GM12878 (cell line): ENCODE measurements around the gene OR6K3. TPM values are rescaled to one million over a fixed set of nuclear protein-coding genes. Genes with fewer than 3 reads are reported as not detected.

Experiments used
- ATAC-seq: fragments of 200-7000 bp; cut with Tn5 transposase; 3 replicates; pipeline ENCODE4 v1.9.1; 2020; ENCODE audit warnings: mild to moderate bottlenecking, moderate library complexity
- BruUV-seq: library from RNA; stranded (reverse); fragments of 400-500 nt; replicated peaks from 2 replicates; lab custom pipeline; 2021; lab: Mats Ljungman, UMichigan
- CTCF ChIA-PET: fragments of 300-600 bp; sonication (Branson Sonifier 250); formaldehyde crosslinking; extraction: SDS; loops from one replicate; lab custom pipeline; 2021; ENCODE audit warnings: inconsistent platforms; lab: Yijun Ruan, JAX
- POLR2A ChIA-PET: fragments of 350-600 bp; formaldehyde crosslinking; extraction: SDS; loops from one replicate; lab custom pipeline; 2021; ENCODE audit warnings: inconsistent platforms; lab: Charles Lee
- RAD21 ChIA-PET: fragments of 300-600 bp; sonication (Branson Sonifier 250); formaldehyde crosslinking; loops from one replicate; lab custom pipeline; 2023; ENCODE audit warnings: antibody characterized with exemption; ENCODE audit not compliant: unreplicated experiment; lab: Charles Lee
- SMC1A ChIA-PET: fragments of 300-600 bp; sonication (Branson Sonifier 250); formaldehyde crosslinking; loops from one replicate; lab custom pipeline; 2023; ENCODE audit not compliant: unreplicated experiment, uncharacterized antibody; lab: Charles Lee
- DNase-seq: peaks from one replicate; pipeline ENCODE4 v3.0.0-alpha.2; 2011; ENCODE audit warnings: low read depth, low spot score
- FAIRE-seq: peaks from 3 replicates; lab custom pipeline; 2011; peaks lifted over from hg19 to GRCh38; lab: Jason Lieb, UNC
- H2AFZ ChIP-seq: 2 replicates; pipeline ENCODE4 v1.6.0; 2011; ENCODE audit warnings: low read depth, low read length, control low read depth; ENCODE audit not compliant: control insufficient read depth
- H3K27ac ChIP-seq: 2 replicates; pipeline ENCODE4 v1.5.1; 2011; ENCODE audit warnings: control low read depth; ENCODE audit not compliant: control insufficient read depth, insufficient read depth
- H3K27me3 ChIP-seq, 2 experiments: replicated peaks in 1 of 2; 2 replicates each; pipeline versions ENCODE4 v1.6.0 to v1.6.1; 2011; ENCODE audit warnings: low read length in 1 of 2; ENCODE audit not compliant: control insufficient read depth in 2 of 2, insufficient read depth in 2 of 2
- H3K36me3 ChIP-seq, 2 experiments: 2 replicates each; pipeline ENCODE4 v1.5.1; 2011; ENCODE audit warnings: low read length in 1 of 2; ENCODE audit not compliant: control insufficient read depth in 2 of 2, insufficient read depth in 2 of 2
- H3K4me1 ChIP-seq: 2 replicates; pipeline ENCODE4 v1.6.1; 2011; ENCODE audit warnings: mild to moderate bottlenecking, low read length, moderate library complexity, mixed read lengths; ENCODE audit not compliant: control insufficient read depth, insufficient read depth
- H3K4me2 ChIP-seq: 2 replicates; pipeline ENCODE4 v1.6.0; 2011; ENCODE audit warnings: control low read depth; ENCODE audit not compliant: control insufficient read depth, insufficient read depth
- H3K4me3 ChIP-seq: fragments of 200-600 bp; sonication (generic); 2 replicates; pipeline ENCODE4 v1.5.1; 2016
- H3K79me2 ChIP-seq: 2 replicates; pipeline ENCODE4 v1.6.0; 2011; ENCODE audit warnings: low read length; ENCODE audit not compliant: control insufficient read depth, insufficient read depth
- H3K9ac ChIP-seq: 2 replicates; pipeline ENCODE4 v1.8.0; 2011; ENCODE audit warnings: low read length, control low read depth, mixed read lengths; ENCODE audit not compliant: control insufficient read depth, insufficient read depth
- H3K9me3 ChIP-seq: replicated peaks from 3 replicates; pipeline ENCODE4 v1.5.1; 2011; ENCODE audit warnings: mild to moderate bottlenecking, low read length; ENCODE audit not compliant: control insufficient read depth, insufficient read depth
- H4K20me1 ChIP-seq: 2 replicates; pipeline ENCODE4 v1.6.0; 2011; ENCODE audit not compliant: control insufficient read depth, insufficient read depth
- CBFB ChIP-seq: IDR thresholded peaks from 2 replicates; pipeline ENCODE4 v1.6.1; 2016; ENCODE audit warnings: antibody characterized with exemption, low read depth
- ESRRA ChIP-seq: IDR thresholded peaks from 2 replicates; pipeline ENCODE4 v1.6.1; 2012; ENCODE audit warnings: mild to moderate bottlenecking, low read length, improper control_type of control experiment
- HSF1 ChIP-seq: fragments of 150-350 bp; IDR thresholded peaks from 2 replicates; pipeline ENCODE4 v1.6.1; 2014; ENCODE audit warnings: mild to moderate bottlenecking, low read depth, low read length
- KDM1A ChIP-seq: fragments of 200-600 bp; sonication (generic); IDR thresholded peaks from 2 replicates; pipeline ENCODE4 v1.6.1; 2016; ENCODE audit warnings: borderline replicate concordance
- LARP7 ChIP-seq: fragments of 450-650 bp; IDR thresholded peaks from 2 replicates; pipeline ENCODE4 v1.6.1; 2017; ENCODE audit warnings: mild to moderate bottlenecking
- MEF2B ChIP-seq: fragments of 450-650 bp; IDR thresholded peaks from 2 replicates; pipeline ENCODE4 v1.6.1; 2018; ENCODE audit warnings: mild to moderate bottlenecking, moderate library complexity; ENCODE audit not compliant: partially characterized antibody, poor library complexity, severe bottlenecking
- MLLT1 ChIP-seq: fragments of 450-650 bp; IDR thresholded peaks from 2 replicates; pipeline ENCODE4 v1.6.1; 2016; ENCODE audit warnings: mild to moderate bottlenecking
- MTA3 ChIP-seq: IDR thresholded peaks from 2 replicates; pipeline ENCODE4 v1.6.1; 2012; ENCODE audit warnings: low read length, inconsistent platforms, borderline replicate concordance
- MXI1 ChIP-seq: fragments of 150-350 bp; IDR thresholded peaks from 2 replicates; pipeline ENCODE4 v1.6.1; 2011; ENCODE audit warnings: low read depth, mild to moderate bottlenecking, inconsistent platforms, low read length, improper control_type of control experiment
- MYC ChIP-seq: IDR thresholded peaks from 2 replicates; pipeline ENCODE4 v1.6.1; 2011; ENCODE audit warnings: mild to moderate bottlenecking, low read length, moderate library complexity, inconsistent platforms; ENCODE audit not compliant: insufficient read depth, insufficient replicate concordance, insufficient read length, severe bottlenecking
- RBBP5 ChIP-seq: fragments of 200-600 bp; sonication (generic); conservative IDR thresholded peaks from 2 replicates; pipeline ENCODE4 v1.6.1; 2016
- SRF ChIP-seq, 2 experiments: IDR thresholded peaks; 2 replicates each; pipeline ENCODE4 v1.6.1; 2011; ENCODE audit warnings: low read depth in 2 of 2, low read length in 2 of 2, mild to moderate bottlenecking in 1 of 2, moderate library complexity in 1 of 2
- USF1 ChIP-seq: IDR thresholded peaks from 2 replicates; pipeline ENCODE4 v1.6.1; 2011; ENCODE audit warnings: borderline replicate concordance, low read depth, mild to moderate bottlenecking, moderate library complexity, mixed read lengths, low read length; ENCODE audit not compliant: insufficient read depth; ENCODE audit errors: extremely low read length
- YBX1 ChIP-seq: fragments of 450-650 bp; IDR thresholded peaks from 2 replicates; pipeline ENCODE4 v1.6.1; 2016; ENCODE audit warnings: antibody characterized with exemption
- ZBTB4 ChIP-seq: fragments of 450-650 bp; formaldehyde crosslinking; IDR thresholded peaks from 2 replicates; pipeline ENCODE4 v1.4.0; 2022; ENCODE audit warnings: mild to moderate bottlenecking, moderate library complexity
- ZZZ3 ChIP-seq: IDR thresholded peaks from 2 replicates; pipeline ENCODE4 v1.6.1; 2011; ENCODE audit warnings: low read depth; ENCODE audit not compliant: control insufficient read depth, insufficient read length
- WGBS: methylation state at CpG from one replicate; pipeline ENCODE4 v1.1.6; 2016; ENCODE audit warnings: low lambda C conversion rate; ENCODE audit not compliant: insufficient replicate concordance, insufficient coverage; ENCODE audit errors: missing lambda C conversion rate; 5-methylcytosine and 5-hydroxymethylcytosine counted together
- in situ Hi-C: fragments of 300-500 bp; cut with MboI; formaldehyde crosslinking; loops from 9 replicates; pipeline ENCODE4 v1.14.3; 2018; ENCODE audit warnings: mixed read lengths
- intact Hi-C: fragments of 100-400 bp; cut with micrococcal nuclease; formaldehyde crosslinking; loops from one replicate; pipeline ENCODE4 v1.14.2; 2022; ENCODE audit not compliant: unreplicated experiment
- polyA plus RNA-seq, 11 experiments: library from polyadenylated mRNA; depleted of rRNA in 4 of 11; unstranded in 6 of 11; stranded (reverse) in 5 of 11; fragments of >200 nt; fragmentation: Nextera tagmentation in 4 of 11; fragmentation: Illumina TruSeq in 1 of 11; extraction: Ambion mirVana in 4 of 11; extraction: Trizol in 1 of 11; gene quantifications; 1 replicate in 1 of 11; 2 replicates in 10 of 11; pipeline versions ENCODE4 v1.2.1 to v1.2.3, GENCODE V29; 2011 to 2016; ENCODE audit warnings: inconsistent platforms in 2 of 11, missing spikeins in 2 of 11, low read depth in 1 of 11
- total RNA-seq, 4 experiments: library from RNA; depleted of rRNA in 3 of 4; stranded (reverse); fragments of >200 nt in 3 of 4; fragmentation: Illumina TruSeq in 1 of 4; extraction: Trizol in 1 of 4; gene quantifications; 2 replicates each; pipeline versions ENCODE4 v1.2.1 to v1.2.3, GENCODE V29; 2013 to 2021

OR6K3 gene
- total and polyA plus RNA-seq, 10 of the 15 experiments (the other 5 are each of a cell fraction or from before 2014, with no cell fraction given): not detected

- TF ChIP-seq KDM1A (no peak), MTA3 (no peak), LARP7 (no peak), MEF2B (no peak), RBBP5 (no peak), MXI1 (no peak), CBFB (no peak), YBX1 (no peak), USF1 (no peak), ZZZ3 (no peak)
These were observed 8.1 kb upstream of the OR6K3 start (continued) for GRCh38 chr1:158728510-158729225.

- 47% methylated on average over 5 of the region's 5 CpGs for WGBS
- H2AFZ ChIP-seq: no peak overlapping the region
- no peak for FAIRE-seq
- no peak for TF ChIP-seq SRF (IDR thresholded peaks at IDR 0.05; ENCODE audit: low read depth in 2 of 2, low read length in 2 of 2)
- no peak for TF ChIP-seq MYC
- TF ChIP-seq HSF1: no peak
- no peak for TF ChIP-seq MLLT1
- no peak for TF ChIP-seq ZBTB4 (CRISPR knock-in tag)
- no peak for TF ChIP-seq ZZZ3
- TF ChIP-seq ESRRA: no peak
These were observed 3.9 kb upstream of the OR6K3 start for GRCh38 chr1:158724442-158724841.

More at GRCh38 chr1:158724442-158724841, 3.9 kb upstream of the OR6K3 start:
- no TSS peak for BruUV-seq
- RAD21 ChIA-PET: no interaction called here
- DNase-seq (no peak), ATAC-seq (no peak)
- POLR2A ChIA-PET: no interaction called here
- intact Hi-C loops: no loop called here
- H3K27ac ChIP-seq: no peak overlapping the region
- SMC1A ChIA-PET: no interaction called here
- H3K4me1 ChIP-seq: no peaks in the 10 kb centered on the region
- CTCF ChIA-PET: interaction anchor here (0.6 kb wide), 1 partner anchor 512 kb away, joined by 3 read pairs; no protein-coding TSS in a partner anchor
- H3K9me3 ChIP-seq: no peaks in the 10 kb centered on the region
- H3K9ac ChIP-seq: no peak overlapping the region
- H3K27me3 ChIP-seq: no peaks in the 10 kb centered on the region
- no peak overlapping the region for H3K4me3 ChIP-seq
- H3K79me2 ChIP-seq: no peaks in the 10 kb centered on the region
- H3K36me3 ChIP-seq: no peaks in the 10 kb centered on the region
- no peaks in the 10 kb centered on the region for H4K20me1 ChIP-seq
- no peak overlapping the region for H3K4me2 ChIP-seq
- in situ Hi-C loops: no loop called here
